HG02759 (cell line): Measurements from ENCODE around the gene TNRC18.

ENCODE experiments used
- ATAC-seq: cut with Tn5 transposase; IDR thresholded peaks from one replicate; pipeline ENCODE4 v1.9.1; 2021; ENCODE audit warnings: mild to moderate bottlenecking, moderate library complexity; ENCODE audit not compliant: unreplicated experiment

Gene TNRC18

GRCh38 chr7:5352440-5353010, 71.1 kb downstream of the TNRC18 start:
- ATAC-seq = no peak

GRCh38 chr7:5351507-5352265, 71.9 kb downstream of the TNRC18 start:
- no peak for ATAC-seq

GRCh38 chr7:5350600-5351385, 72.8 kb downstream of the TNRC18 start:
- ATAC-seq = no peak

GRCh38 chr7:5350174-5350463, 73.5 kb downstream of the TNRC18 start:
- no peak for ATAC-seq

GRCh38 chr7:5349437-5350173, 74.0 kb downstream of the TNRC18 start:
- no peak for ATAC-seq

- ATAC-seq = no peak
These were observed 74.6 kb downstream of the TNRC18 start for GRCh38 chr7:5349005-5349380.

- ATAC-seq = no peak
These were observed 75.3 kb downstream of the TNRC18 start for GRCh38 chr7:5348134-5349004.

GRCh38 chr7:5345671-5346070, 78.0 kb downstream of the TNRC18 start:
- ATAC-seq = no peak

GRCh38 chr7:5345171-5345570, 78.5 kb downstream of the TNRC18 start:
- no peak for ATAC-seq

GRCh38 chr7:5344342-5344741, 79.3 kb downstream of the TNRC18 start:
- no peak for ATAC-seq

GRCh38 chr7:5343884-5344283, 79.8 kb downstream of the TNRC18 start:
- ATAC-seq = no peak

- ATAC-seq = no peak
These were observed 81.0 kb downstream of the TNRC18 start for GRCh38 chr7:5342631-5343030.

GRCh38 chr7:5339955-5340354, 83.7 kb downstream of the TNRC18 start:
- no peak for ATAC-seq

GRCh38 chr7:5337047-5337446, 86.6 kb downstream of the TNRC18 start:
- ATAC-seq = no peak

GRCh38 chr7:5334671-5335070, 89.0 kb downstream of the TNRC18 start:
- no peak for ATAC-seq

- no peak for ATAC-seq
These were observed 90.3 kb downstream of the TNRC18 start for GRCh38 chr7:5333121-5334045.

- no peak for ATAC-seq
These were observed 91.1 kb downstream of the TNRC18 start for GRCh38 chr7:5332579-5332978.

GRCh38 chr7:5330288-5330687, 93.3 kb downstream of the TNRC18 start:
- ATAC-seq = no peak

- no peak for ATAC-seq
These were observed 98.7 kb downstream of the TNRC18 start for GRCh38 chr7:5324961-5325360.
